CD4-positive, alpha-beta T cell (primary cell): ENCODE results near the gene SNTG2. TPM values are rescaled to one million over a fixed set of nuclear protein-coding genes. Genes with fewer than 3 reads are reported as not detected.

Experiments used
- ATAC-seq: fragments of 200-7000 bp; cut with Tn5 transposase; one replicate; pipeline ENCODE4 v1.10.0; 2022; ENCODE audit warnings: mild to moderate bottlenecking; ENCODE audit not compliant: poor library complexity
- CTCF ChIA-PET: fragments of 350-600 bp; sonication (Branson Sonifier 250); formaldehyde crosslinking; loops from one replicate; lab custom pipeline; 2021; ENCODE audit warnings: antibody characterized with exemption, inconsistent platforms; lab: Charles Lee
- POLR2A ChIA-PET: fragments of 350-600 bp; sonication (Branson Sonifier 250); formaldehyde crosslinking; loops from one replicate; lab custom pipeline; 2021; ENCODE audit warnings: antibody characterized with exemption, inconsistent platforms; lab: Charles Lee
- DNase-seq, 14 experiments: peaks; one replicate each; pipeline ENCODE4 v3.0.0-alpha.2; 2013 to 2020; ENCODE audit warnings: mixed read lengths in 2 of 14
- H3K27ac ChIP-seq, 2 donors: one replicate each; pipeline versions ENCODE4 v1.5.1 to v1.7.0; 2013; ENCODE audit warnings: low read length in 2 of 2, low read depth in 1 of 2, mild to moderate bottlenecking in 1 of 2
- H3K27me3 ChIP-seq, 2 experiments: 1 replicate in 1 of 2; 2 replicates in 1 of 2; pipeline versions ENCODE4 v1.6.1 to v1.7.0; 2013; ENCODE audit warnings: low read length in 2 of 2, control low read depth in 1 of 2, mild to moderate bottlenecking in 1 of 2, moderate library complexity in 1 of 2; ENCODE audit not compliant: insufficient read depth in 2 of 2, control insufficient read depth in 1 of 2
- H3K36me3 ChIP-seq: one replicate; pipeline ENCODE4 v1.6.1; 2013; ENCODE audit warnings: low read length, control low read depth; ENCODE audit not compliant: insufficient read depth
- H3K4me1 ChIP-seq: one replicate; pipeline ENCODE4 v1.6.1; 2013; ENCODE audit warnings: low read length, control low read depth; ENCODE audit not compliant: insufficient read depth
- H3K4me3 ChIP-seq: one replicate; pipeline ENCODE4 v1.5.1; 2013; ENCODE audit warnings: mild to moderate bottlenecking, low read length, moderate library complexity
- H3K9me3 ChIP-seq, 2 experiments: 1 replicate in 1 of 2; 2 replicates in 1 of 2; pipeline versions ENCODE4 v1.6.1 to v1.7.0; 2013; ENCODE audit warnings: low read length in 2 of 2, mild to moderate bottlenecking in 2 of 2, control low read depth in 1 of 2, moderate library complexity in 1 of 2; ENCODE audit not compliant: control insufficient read depth in 1 of 2, insufficient read depth in 1 of 2
- H3K27ac Mint-ChIP-seq: one replicate; pipeline ENCODE4 v1.8.0; 2020; ENCODE audit warnings: mixed read lengths
- H3K27me3 Mint-ChIP-seq: one replicate; pipeline ENCODE4 v1.8.0; 2021; ENCODE audit warnings: mixed read lengths
- H3K36me3 Mint-ChIP-seq: one replicate; pipeline ENCODE4 v1.8.0; 2021; ENCODE audit warnings: low read depth, mixed read lengths
- H3K4me1 Mint-ChIP-seq: one replicate; pipeline ENCODE4 v1.8.0; 2021; ENCODE audit warnings: low read depth, mixed read lengths
- H3K4me3 Mint-ChIP-seq: one replicate; pipeline ENCODE4 v1.8.0; 2020; ENCODE audit warnings: mild to moderate bottlenecking, mixed read lengths
- H3K9me3 Mint-ChIP-seq: one replicate; pipeline ENCODE4 v1.8.0; 2020; ENCODE audit warnings: mixed read lengths
- intact Hi-C, 2 experiments: fragments of 100-400 bp; cut with DNase I in 1 of 2; cut with micrococcal nuclease in 1 of 2; formaldehyde crosslinking; loops; one replicate each; pipeline versions ENCODE4 v1.15.1 to v1.9.0; 2023 to 2025; cut with DNase I, micrococcal nuclease
- total RNA-seq, 174 experiments: library from RNA in 2 of 174; stranded (reverse) in 2 of 174; gene quantifications; one replicate each; pipeline ENCODE4 v1.2.3 and lab custom pipeline; 2021 to 2026
- TF ChIP-seq, protein P1 (sequence below): fragments of 200-600 bp; IDR thresholded peaks from one replicate; pipeline ENCODE4 v1.8.0; 2022; ENCODE audit warnings: antibody characterized with exemption, mild to moderate bottlenecking

The SNTG2 gene
- total RNA-seq, 2 experiments from 2014 or later, result 1.1 to 1.5 TPM

DNA sequence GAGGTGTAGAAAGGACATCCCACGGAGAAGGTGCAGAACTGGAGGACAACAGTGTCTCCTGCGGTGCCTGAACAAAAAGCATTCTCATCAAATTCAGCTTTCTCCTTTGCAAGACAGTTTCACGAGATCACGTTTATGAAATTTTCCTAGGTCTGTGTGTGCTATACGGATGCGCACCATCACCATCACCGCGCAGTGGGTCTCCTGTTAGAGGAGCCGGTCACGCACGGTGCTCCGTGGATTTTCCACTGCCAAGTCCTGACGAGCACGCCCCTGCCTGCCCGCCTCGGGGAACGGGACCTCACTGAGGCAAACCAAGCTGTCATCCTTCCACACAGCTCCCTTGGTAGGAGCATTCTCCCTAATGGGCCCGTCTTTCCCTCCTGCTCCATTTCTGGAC is 322.2 kb downstream of the SNTG2 start:
- ATAC-seq (no peak), DNase-seq (no peak)
- H3K36me3 ChIP-seq, result no peaks in the 10 kb centered on the region
- ChIA-PET POLR2A (no interaction called here), CTCF (no interaction called here)
- no peaks in the 10 kb centered on the region for H3K27me3 ChIP-seq
- H3K4me1 ChIP-seq, result no peaks in the 10 kb centered on the region
- Mint-ChIP-seq H3K36me3 (no peaks in the 10 kb centered on the region), H3K27ac (no peak overlapping the region), H3K4me1 (no peaks in the 10 kb centered on the region), H3K9me3 (peaks cover 3% of the 10 kb centered on the region), H3K4me3 (no peak overlapping the region), H3K27me3 (peaks cover 12% of the 10 kb centered on the region)
- peaks cover 13% of the 10 kb centered on the region in 2 experiments for H3K9me3 ChIP-seq
- TF ChIP-seq, protein P1, sequence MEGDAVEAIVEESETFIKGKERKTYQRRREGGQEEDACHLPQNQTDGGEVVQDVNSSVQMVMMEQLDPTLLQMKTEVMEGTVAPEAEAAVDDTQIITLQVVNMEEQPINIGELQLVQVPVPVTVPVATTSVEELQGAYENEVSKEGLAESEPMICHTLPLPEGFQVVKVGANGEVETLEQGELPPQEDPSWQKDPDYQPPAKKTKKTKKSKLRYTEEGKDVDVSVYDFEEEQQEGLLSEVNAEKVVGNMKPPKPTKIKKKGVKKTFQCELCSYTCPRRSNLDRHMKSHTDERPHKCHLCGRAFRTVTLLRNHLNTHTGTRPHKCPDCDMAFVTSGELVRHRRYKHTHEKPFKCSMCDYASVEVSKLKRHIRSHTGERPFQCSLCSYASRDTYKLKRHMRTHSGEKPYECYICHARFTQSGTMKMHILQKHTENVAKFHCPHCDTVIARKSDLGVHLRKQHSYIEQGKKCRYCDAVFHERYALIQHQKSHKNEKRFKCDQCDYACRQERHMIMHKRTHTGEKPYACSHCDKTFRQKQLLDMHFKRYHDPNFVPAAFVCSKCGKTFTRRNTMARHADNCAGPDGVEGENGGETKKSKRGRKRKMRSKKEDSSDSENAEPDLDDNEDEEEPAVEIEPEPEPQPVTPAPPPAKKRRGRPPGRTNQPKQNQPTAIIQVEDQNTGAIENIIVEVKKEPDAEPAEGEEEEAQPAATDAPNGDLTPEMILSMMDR, result no peak
- H3K27ac ChIP-seq, result no peak overlapping the region
- no peak overlapping the region for H3K4me3 ChIP-seq
- intact Hi-C loops, result no loop called here

GRCh38 chr2:1277634-1278033 is 327.0 kb downstream of the SNTG2 start:
- intact Hi-C loops, result no loop called here
- no peaks in the 10 kb centered on the region for H3K27me3 Mint-ChIP-seq

GRCh38 chr2:1278125-1278524 is 327.5 kb downstream of the SNTG2 start:
- Mint-ChIP-seq H3K27me3 (no peaks in the 10 kb centered on the region), H3K4me3 (no peak overlapping the region), H3K9me3 (peaks cover 2% of the 10 kb centered on the region), H3K27ac (no peak overlapping the region), H3K4me1 (no peaks in the 10 kb centered on the region), H3K36me3 (no peaks in the 10 kb centered on the region)
- DNase-seq (no peak), ATAC-seq (no peak)
- no peak overlapping the region for H3K27ac ChIP-seq
- ChIA-PET POLR2A (no interaction called here), CTCF (no interaction called here)
- no peak overlapping the region for H3K4me3 ChIP-seq
- no peaks in the 10 kb centered on the region for H3K27me3 ChIP-seq
- TF ChIP-seq, protein P1, result no peak
- H3K4me1 ChIP-seq, result no peaks in the 10 kb centered on the region
- no peaks in the 10 kb centered on the region for H3K36me3 ChIP-seq
- peaks cover 13 to 15% of the 10 kb centered on the region in 2 experiments for H3K9me3 ChIP-seq
- intact Hi-C loops, result no loop called here

More at GRCh38 chr2:1277634-1278033, 327.0 kb downstream of the SNTG2 start:
- ChIA-PET POLR2A (no interaction called here), CTCF (no interaction called here)
- Mint-ChIP-seq H3K4me1 (no peaks in the 10 kb centered on the region), H3K4me3 (no peak overlapping the region), H3K27ac (no peak overlapping the region), H3K9me3 (peaks cover 3% of the 10 kb centered on the region), H3K36me3 (no peaks in the 10 kb centered on the region)
- Histone ChIP-seq H3K4me3 (no peak overlapping the region), H3K27me3 (no peaks in the 10 kb centered on the region), H3K4me1 (no peaks in the 10 kb centered on the region), H3K9me3 (peaks cover 13 to 16% of the 10 kb centered on the region in 2 experiments), H3K27ac (no peak overlapping the region), H3K36me3 (no peaks in the 10 kb centered on the region)
- TF ChIP-seq, protein P1, result no peak
- DNase-seq (no peak), ATAC-seq (no peak)
